ENCODE results near the gene CDPF1. TPM values are rescaled to one million over a fixed set of nuclear protein-coding genes. Genes with fewer than 3 reads are reported as not detected.
A peak's percentile ranks its signal among the peaks of the same experiment; 100 is the strongest.

The CDPF1 gene
- total and polyA plus RNA-seq, 10 donors, result 7.7 to 19.6 (median 9.5) TPM

DNA sequence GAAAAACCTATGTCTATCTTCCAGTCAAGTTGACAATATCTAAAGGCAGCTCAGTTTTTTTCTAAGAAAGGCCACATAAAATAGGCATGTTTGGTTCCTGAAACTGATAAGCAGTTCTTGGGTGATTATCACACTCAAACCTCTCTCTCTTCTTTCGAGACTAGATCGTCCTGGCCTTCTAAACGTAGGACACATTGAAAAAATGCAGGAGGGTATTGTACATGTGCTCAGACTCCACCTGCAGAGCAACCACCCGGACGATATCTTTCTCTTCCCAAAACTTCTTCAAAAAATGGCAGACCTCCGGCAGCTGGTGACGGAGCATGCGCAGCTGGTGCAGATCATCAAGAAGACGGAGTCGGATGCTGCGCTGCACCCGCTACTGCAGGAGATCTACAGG lies 15.1 kb downstream of the CDPF1 start:
- intact Hi-C loops (cut with DNase I; ENCODE audit: low total_unique reads), result loop anchor here (10.0 kb wide), 1 partner anchor 70 kb away; no protein-coding TSS in a partner anchor
- no peak for DNase-seq
- Histone ChIP-seq H3K27ac (no peak overlapping the region), H3K4me1 (peaks cover 0 to 23% (median 15%) of the 10 kb centered on the region in 6 donors), H3K27me3 (replicated peaks in 1 of 7) (no peaks in the 10 kb centered on the region), H3K36me3 (peaks cover 0 to 71% (median 3%) of the 10 kb centered on the region in 6 donors), H3K9me3 (no peaks in the 10 kb centered on the region), H3K4me3 (no peak overlapping the region)
- TF ChIP-seq, protein P1, sequence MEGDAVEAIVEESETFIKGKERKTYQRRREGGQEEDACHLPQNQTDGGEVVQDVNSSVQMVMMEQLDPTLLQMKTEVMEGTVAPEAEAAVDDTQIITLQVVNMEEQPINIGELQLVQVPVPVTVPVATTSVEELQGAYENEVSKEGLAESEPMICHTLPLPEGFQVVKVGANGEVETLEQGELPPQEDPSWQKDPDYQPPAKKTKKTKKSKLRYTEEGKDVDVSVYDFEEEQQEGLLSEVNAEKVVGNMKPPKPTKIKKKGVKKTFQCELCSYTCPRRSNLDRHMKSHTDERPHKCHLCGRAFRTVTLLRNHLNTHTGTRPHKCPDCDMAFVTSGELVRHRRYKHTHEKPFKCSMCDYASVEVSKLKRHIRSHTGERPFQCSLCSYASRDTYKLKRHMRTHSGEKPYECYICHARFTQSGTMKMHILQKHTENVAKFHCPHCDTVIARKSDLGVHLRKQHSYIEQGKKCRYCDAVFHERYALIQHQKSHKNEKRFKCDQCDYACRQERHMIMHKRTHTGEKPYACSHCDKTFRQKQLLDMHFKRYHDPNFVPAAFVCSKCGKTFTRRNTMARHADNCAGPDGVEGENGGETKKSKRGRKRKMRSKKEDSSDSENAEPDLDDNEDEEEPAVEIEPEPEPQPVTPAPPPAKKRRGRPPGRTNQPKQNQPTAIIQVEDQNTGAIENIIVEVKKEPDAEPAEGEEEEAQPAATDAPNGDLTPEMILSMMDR (IDR thresholded peaks at IDR 0.05 in 8 of 11, conservative IDR thresholded peaks at IDR 0.05 in 3 of 11), result no peak
- TF ChIP-seq POLR2AphosphoS5 (IDR thresholded peaks at IDR 0.05) (no peak), POLR2A (IDR thresholded peaks at IDR 0.05) (no peak)
- WGBS, 5 donors, result 95 to 98% (median 96%) methylated on average over 12 of the region's 12 CpGs

GRCh38 chr22:46233231-46233630 lies 16.9 kb downstream of the CDPF1 start:
- H3K27ac ChIP-seq, result peak overlapping the region in 3 of 8 donors; percentile 4 to 40 (median 33)
- H3K9me3 ChIP-seq, result no peaks in the 10 kb centered on the region
- peaks cover 0 to 12% (median 9%) of the 10 kb centered on the region in 6 donors for H3K4me1 ChIP-seq
- DNase-seq, result peak; percentile 76
- H3K27me3 ChIP-seq (replicated peaks in 1 of 7), result no peaks in the 10 kb centered on the region
- H3K36me3 ChIP-seq, result peaks cover 0 to 57% (median 3%) of the 10 kb centered on the region in 6 donors
- no peak overlapping the region for H3K4me3 ChIP-seq
- TF ChIP-seq, protein P1 (IDR thresholded peaks at IDR 0.05 in 8 of 11, conservative IDR thresholded peaks at IDR 0.05 in 3 of 11), result no peak
- TF ChIP-seq POLR2AphosphoS5 (IDR thresholded peaks at IDR 0.05) (peak in 2 of 3 donors; percentile 57 to 59), POLR2A (IDR thresholded peaks at IDR 0.05) (no peak)
- intact Hi-C loops (cut with DNase I; ENCODE audit: low total_unique reads), result loop anchor here (10.0 kb wide), 1 partner anchor 68 kb away; no protein-coding TSS in a partner anchor
- 35 to 48% (median 42%) methylated on average over 9 of the region's 9 CpGs for WGBS, 5 donors

GRCh38 chr22:46230262-46230901 lies 19.7 kb downstream of the CDPF1 start:
- Histone ChIP-seq H3K9me3 (no peaks in the 10 kb centered on the region), H3K27ac (no peak overlapping the region), H3K4me3 (no peak overlapping the region), H3K4me1 (peaks cover 0 to 12% (median 9%) of the 10 kb centered on the region in 6 donors), H3K36me3 (peaks cover 0 to 35% (median 2%) of the 10 kb centered on the region in 6 donors), H3K27me3 (replicated peaks in 1 of 7) (no peaks in the 10 kb centered on the region)
- TF ChIP-seq, protein P1 (IDR thresholded peaks at IDR 0.05 in 8 of 11, conservative IDR thresholded peaks at IDR 0.05 in 3 of 11), result no peak
- TF ChIP-seq POLR2AphosphoS5 (IDR thresholded peaks at IDR 0.05) (no peak), POLR2A (IDR thresholded peaks at IDR 0.05) (no peak)
- DNase-seq, result no peak
- intact Hi-C loops (cut with DNase I; ENCODE audit: low total_unique reads), result loop anchor here (10.0 kb wide), 1 partner anchor 66 kb away; no protein-coding TSS in a partner anchor
- 79 to 90% (median 82%) methylated on average over 13 of the region's 13 CpGs for WGBS, 5 donors

GRCh38 chr22:46229701-46230100 lies 20.4 kb downstream of the CDPF1 start:
- no peaks in the 10 kb centered on the region for H3K27me3 ChIP-seq (replicated peaks in 1 of 7)
- intact Hi-C loops (cut with DNase I; ENCODE audit: low total_unique reads), result loop anchor here (10.0 kb wide), 1 partner anchor 65 kb away; no protein-coding TSS in a partner anchor
- no peak overlapping the region for H3K27ac ChIP-seq
- TF ChIP-seq, protein P1 (IDR thresholded peaks at IDR 0.05 in 8 of 11, conservative IDR thresholded peaks at IDR 0.05 in 3 of 11), result no peak
- TF ChIP-seq POLR2A (IDR thresholded peaks at IDR 0.05) (no peak), POLR2AphosphoS5 (IDR thresholded peaks at IDR 0.05) (no peak)
- H3K9me3 ChIP-seq, result no peaks in the 10 kb centered on the region
- no peak overlapping the region for H3K4me3 ChIP-seq
- WGBS, 5 donors, result 78 to 90% (median 89%) methylated on average over 8 of the region's 8 CpGs
- H3K36me3 ChIP-seq, result peaks cover 0 to 35% (median 0%) of the 10 kb centered on the region in 6 donors
- no peak for DNase-seq
- H3K4me1 ChIP-seq, result peaks cover 0 to 12% (median 9%) of the 10 kb centered on the region in 6 donors
